ENCODE data around the gene STOX2.

Gene STOX2

DNA sequence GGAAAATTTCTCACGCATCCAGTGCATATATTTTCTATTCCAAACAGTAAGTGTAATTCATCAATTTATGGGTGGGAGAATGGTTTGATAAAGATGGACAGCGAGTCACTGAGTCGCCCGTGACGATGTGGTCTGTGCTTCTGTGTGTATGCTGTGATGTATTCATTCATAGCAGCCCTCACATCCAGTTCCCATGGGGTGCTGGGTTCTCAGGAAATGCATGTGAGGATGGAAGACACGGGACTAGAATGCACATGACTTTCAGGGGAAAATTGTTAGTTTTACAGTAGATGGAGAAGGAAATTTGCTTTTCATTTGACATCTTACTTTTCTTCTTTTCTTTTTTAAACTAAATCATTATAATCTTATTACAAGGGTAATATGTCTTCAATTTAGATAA, 152.9 kb downstream of the STOX2 start:
- Histone ChIP-seq H3K56ac (ENCODE audit: low read length) (no peak overlapping the region), H3K4ac (ENCODE audit: low read depth, low read length) (no peak overlapping the region), H3K36me3 (ENCODE audit: control insufficient read depth, insufficient read depth, low read length) (no peaks in the 10 kb centered on the region), H3K23ac (ENCODE audit: low read length) (no peak overlapping the region), H3K27me3 (ENCODE audit: insufficient read depth, low read length, poor library complexity) (no peaks in the 10 kb centered on the region), H3K9ac (ENCODE audit: low read length) (no peak overlapping the region), H2BK15ac (replicated peaks; ENCODE audit: low read depth) (no peak overlapping the region), H3K4me3 (ENCODE audit: low read length) (no peak overlapping the region), H2BK120ac (ENCODE audit: low read depth, low read length) (no peak overlapping the region), H3K27ac (ENCODE audit: low read depth, low read length) (no peak overlapping the region), H2BK5ac (ENCODE audit: low read length) (no peak overlapping the region), H3K4me1 (ENCODE audit: control insufficient read depth, low read depth, low read length) (no peaks in the 10 kb centered on the region), H4K8ac (ENCODE audit: low read depth, low read length) (no peak overlapping the region), H3K18ac (ENCODE audit: low read length) (no peak overlapping the region), H3K79me1 (ENCODE audit: low read length) (no peaks in the 10 kb centered on the region), H3K4me2 (ENCODE audit: low read length) (no peak overlapping the region), H2AK5ac (ENCODE audit: low read length) (no peak overlapping the region), H4K5ac (ENCODE audit: low read length) (no peak overlapping the region), H3K79me2 (ENCODE audit: control insufficient read depth, insufficient read depth, low read length) (no peaks in the 10 kb centered on the region)
- WGBS (ENCODE audit: extremely low coverage, insufficient coverage, low lambda C conversion rate), result no CpG with 5 or more reads among the region's 6 CpGs
- DNase-seq, result no peak

DNA sequence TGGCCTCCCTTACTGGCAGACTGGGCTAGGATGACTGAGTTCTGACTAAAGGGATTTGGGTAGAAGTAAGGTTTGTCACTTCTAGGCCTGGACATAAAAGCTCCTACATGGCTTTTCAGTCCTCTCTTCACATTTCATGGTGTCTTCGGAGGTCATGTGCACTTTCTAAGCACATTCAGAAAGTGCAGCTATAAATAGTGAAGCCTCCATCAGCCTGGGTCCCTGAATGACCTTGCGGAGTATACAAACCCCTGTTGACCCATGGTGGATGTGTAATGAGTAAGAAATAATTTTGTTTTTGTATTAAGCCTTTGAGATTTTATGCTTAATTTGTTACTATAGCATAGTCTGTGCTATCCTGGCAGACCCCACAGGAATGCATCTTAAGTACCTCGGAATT, 154.0 kb downstream of the STOX2 start:
- H3K56ac ChIP-seq (ENCODE audit: low read length), result no peak overlapping the region
- H3K4ac ChIP-seq (ENCODE audit: low read depth, low read length), result no peak overlapping the region
- no peak overlapping the region for H3K23ac ChIP-seq (ENCODE audit: low read length)
- H3K4me1 ChIP-seq (ENCODE audit: control insufficient read depth, low read depth, low read length), result no peaks in the 10 kb centered on the region
- no peaks in the 10 kb centered on the region for H3K79me2 ChIP-seq (ENCODE audit: control insufficient read depth, insufficient read depth, low read length)
- H2BK15ac ChIP-seq (replicated peaks; ENCODE audit: low read depth), result no peak overlapping the region
- DNase-seq, result no peak
- H3K9ac ChIP-seq (ENCODE audit: low read length), result no peak overlapping the region
- H2BK120ac ChIP-seq (ENCODE audit: low read depth, low read length), result no peak overlapping the region
- H3K27ac ChIP-seq (ENCODE audit: low read depth, low read length), result no peak overlapping the region
- H3K79me1 ChIP-seq (ENCODE audit: low read length), result no peaks in the 10 kb centered on the region
- H2BK5ac ChIP-seq (ENCODE audit: low read length), result no peak overlapping the region
- no CpG with 5 or more reads among the region's 3 CpGs for WGBS (ENCODE audit: extremely low coverage, insufficient coverage, low lambda C conversion rate)
- no peak overlapping the region for H3K18ac ChIP-seq (ENCODE audit: low read length)
- H3K27me3 ChIP-seq (ENCODE audit: insufficient read depth, low read length, poor library complexity), result no peaks in the 10 kb centered on the region
- H3K36me3 ChIP-seq (ENCODE audit: control insufficient read depth, insufficient read depth, low read length), result no peaks in the 10 kb centered on the region
- H2AK5ac ChIP-seq (ENCODE audit: low read length), result no peak overlapping the region
- H4K5ac ChIP-seq (ENCODE audit: low read length), result no peak overlapping the region
- no peak overlapping the region for H4K8ac ChIP-seq (ENCODE audit: low read depth, low read length)
- no peak overlapping the region for H3K4me3 ChIP-seq (ENCODE audit: low read length)
- H3K4me2 ChIP-seq (ENCODE audit: low read length), result no peak overlapping the region

DNA sequence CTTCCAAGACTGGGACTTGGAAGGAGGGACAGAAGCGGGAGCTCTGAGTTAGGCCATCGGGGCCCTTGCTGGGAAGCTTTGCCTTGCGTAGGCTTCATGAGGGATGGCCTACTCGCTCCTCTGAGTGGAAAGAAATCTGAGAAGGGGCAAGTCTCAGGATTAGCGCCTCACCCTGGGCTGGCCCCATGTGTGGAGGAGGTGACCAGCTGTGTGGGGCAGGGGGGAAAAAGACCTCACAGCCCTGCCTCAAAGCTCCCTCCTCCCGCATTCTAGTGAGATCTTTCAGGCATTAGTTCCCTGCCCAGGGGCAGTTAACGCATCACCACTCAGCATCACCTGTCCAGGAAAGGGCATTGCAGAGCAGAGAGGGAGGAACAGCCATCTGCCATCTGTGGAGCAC, 156.5 kb downstream of the STOX2 start:
- WGBS (ENCODE audit: extremely low coverage, insufficient coverage, low lambda C conversion rate), result no CpG with 5 or more reads among the region's 7 CpGs
- Histone ChIP-seq H3K79me2 (ENCODE audit: control insufficient read depth, insufficient read depth, low read length) (no peaks in the 10 kb centered on the region), H2BK15ac (replicated peaks; ENCODE audit: low read depth) (no peak overlapping the region), H3K18ac (ENCODE audit: low read length) (no peak overlapping the region), H3K4ac (ENCODE audit: low read depth, low read length) (no peak overlapping the region), H2AK5ac (ENCODE audit: low read length) (no peak overlapping the region), H3K9ac (ENCODE audit: low read length) (no peak overlapping the region), H4K8ac (ENCODE audit: low read depth, low read length) (no peak overlapping the region), H3K4me3 (ENCODE audit: low read length) (no peak overlapping the region), H3K4me2 (ENCODE audit: low read length) (no peak overlapping the region), H3K4me1 (ENCODE audit: control insufficient read depth, low read depth, low read length) (no peaks in the 10 kb centered on the region), H2BK5ac (ENCODE audit: low read length) (no peak overlapping the region), H3K56ac (ENCODE audit: low read length) (no peak overlapping the region), H3K23ac (ENCODE audit: low read length) (no peak overlapping the region), H3K27ac (ENCODE audit: low read depth, low read length) (no peak overlapping the region), H3K79me1 (ENCODE audit: low read length) (no peaks in the 10 kb centered on the region), H4K5ac (ENCODE audit: low read length) (no peak overlapping the region), H3K27me3 (ENCODE audit: insufficient read depth, low read length, poor library complexity) (no peaks in the 10 kb centered on the region), H2BK120ac (ENCODE audit: low read depth, low read length) (no peak overlapping the region), H3K36me3 (ENCODE audit: control insufficient read depth, insufficient read depth, low read length) (no peaks in the 10 kb centered on the region)
- DNase-seq, result peak; percentile 31

DNA sequence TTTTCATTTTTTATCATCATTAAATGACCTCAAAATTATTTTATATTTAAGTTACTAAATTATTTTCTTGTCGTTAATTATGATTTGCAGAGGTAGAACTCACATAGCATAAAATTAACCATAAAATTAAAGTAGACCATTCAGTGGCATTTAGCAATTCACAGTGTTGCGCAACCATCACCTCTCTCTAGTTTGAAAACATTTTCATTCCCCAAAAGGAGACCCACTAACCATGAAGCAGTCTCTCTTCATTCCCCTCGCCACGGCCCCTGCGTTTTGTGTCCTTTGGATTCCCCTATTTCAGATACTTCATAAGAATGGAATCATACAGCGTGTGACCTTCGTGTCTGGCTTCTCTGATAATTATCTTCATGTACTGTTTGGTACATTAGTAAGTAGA, 157.7 kb downstream of the STOX2 start:
- Histone ChIP-seq H3K36me3 (ENCODE audit: control insufficient read depth, insufficient read depth, low read length) (no peaks in the 10 kb centered on the region), H4K8ac (ENCODE audit: low read depth, low read length) (no peak overlapping the region), H2BK5ac (ENCODE audit: low read length) (no peak overlapping the region), H2AK5ac (ENCODE audit: low read length) (no peak overlapping the region), H3K79me2 (ENCODE audit: control insufficient read depth, insufficient read depth, low read length) (no peaks in the 10 kb centered on the region), H3K56ac (ENCODE audit: low read length) (no peak overlapping the region), H2BK120ac (ENCODE audit: low read depth, low read length) (no peak overlapping the region), H2BK15ac (replicated peaks; ENCODE audit: low read depth) (no peak overlapping the region), H3K4me3 (ENCODE audit: low read length) (no peak overlapping the region), H3K9ac (ENCODE audit: low read length) (no peak overlapping the region), H3K27me3 (ENCODE audit: insufficient read depth, low read length, poor library complexity) (no peaks in the 10 kb centered on the region), H3K27ac (ENCODE audit: low read depth, low read length) (no peak overlapping the region), H3K4me1 (ENCODE audit: control insufficient read depth, low read depth, low read length) (no peaks in the 10 kb centered on the region), H3K4ac (ENCODE audit: low read depth, low read length) (no peak overlapping the region), H3K4me2 (ENCODE audit: low read length) (no peak overlapping the region), H3K79me1 (ENCODE audit: low read length) (no peaks in the 10 kb centered on the region), H3K23ac (ENCODE audit: low read length) (no peak overlapping the region), H4K5ac (ENCODE audit: low read length) (no peak overlapping the region), H3K18ac (ENCODE audit: low read length) (no peak overlapping the region)
- no CpG with 5 or more reads among the region's 7 CpGs for WGBS (ENCODE audit: extremely low coverage, insufficient coverage, low lambda C conversion rate)
- DNase-seq, result no peak

DNA sequence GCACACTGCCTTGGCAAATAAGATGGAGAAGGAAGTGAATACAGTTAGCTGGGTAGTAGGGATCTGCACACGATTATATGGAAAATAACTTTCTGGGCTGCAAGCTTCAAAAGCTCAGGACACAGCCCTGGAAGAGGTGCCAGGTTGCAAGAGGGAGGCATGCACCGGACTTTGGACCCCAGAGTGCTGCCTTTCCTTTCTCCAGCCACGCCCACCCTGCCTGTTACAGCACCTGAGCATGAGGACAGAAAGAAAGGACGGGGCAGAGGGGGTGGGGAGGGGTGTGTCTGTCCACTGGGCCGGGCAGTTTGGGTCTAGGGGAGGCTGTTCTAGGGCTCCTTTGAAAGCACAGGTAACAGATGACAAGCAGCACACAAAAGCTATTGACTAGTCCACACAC, 159.8 kb downstream of the STOX2 start:
- no peak overlapping the region for H3K18ac ChIP-seq (ENCODE audit: low read length)
- H3K56ac ChIP-seq (ENCODE audit: low read length), result no peak overlapping the region
- no peak for DNase-seq
- H3K9ac ChIP-seq (ENCODE audit: low read length), result no peak overlapping the region
- H3K23ac ChIP-seq (ENCODE audit: low read length), result no peak overlapping the region
- H3K79me2 ChIP-seq (ENCODE audit: control insufficient read depth, insufficient read depth, low read length), result no peaks in the 10 kb centered on the region
- no peak overlapping the region for H2BK5ac ChIP-seq (ENCODE audit: low read length)
- H2BK15ac ChIP-seq (replicated peaks; ENCODE audit: low read depth), result no peak overlapping the region
- H3K4me3 ChIP-seq (ENCODE audit: low read length), result no peak overlapping the region
- no CpG with 5 or more reads among the region's 5 CpGs for WGBS (ENCODE audit: extremely low coverage, insufficient coverage, low lambda C conversion rate)
- no peaks in the 10 kb centered on the region for H3K27me3 ChIP-seq (ENCODE audit: insufficient read depth, low read length, poor library complexity)
- no peak overlapping the region for H4K8ac ChIP-seq (ENCODE audit: low read depth, low read length)
- H2AK5ac ChIP-seq (ENCODE audit: low read length), result no peak overlapping the region
- H2BK120ac ChIP-seq (ENCODE audit: low read depth, low read length), result no peak overlapping the region
- no peak overlapping the region for H3K4ac ChIP-seq (ENCODE audit: low read depth, low read length)
- no peak overlapping the region for H3K27ac ChIP-seq (ENCODE audit: low read depth, low read length)
- no peak overlapping the region for H3K4me2 ChIP-seq (ENCODE audit: low read length)
- H4K5ac ChIP-seq (ENCODE audit: low read length), result no peak overlapping the region
- no peaks in the 10 kb centered on the region for H3K4me1 ChIP-seq (ENCODE audit: control insufficient read depth, low read depth, low read length)
- no peaks in the 10 kb centered on the region for H3K36me3 ChIP-seq (ENCODE audit: control insufficient read depth, insufficient read depth, low read length)
- no peaks in the 10 kb centered on the region for H3K79me1 ChIP-seq (ENCODE audit: low read length)

DNA sequence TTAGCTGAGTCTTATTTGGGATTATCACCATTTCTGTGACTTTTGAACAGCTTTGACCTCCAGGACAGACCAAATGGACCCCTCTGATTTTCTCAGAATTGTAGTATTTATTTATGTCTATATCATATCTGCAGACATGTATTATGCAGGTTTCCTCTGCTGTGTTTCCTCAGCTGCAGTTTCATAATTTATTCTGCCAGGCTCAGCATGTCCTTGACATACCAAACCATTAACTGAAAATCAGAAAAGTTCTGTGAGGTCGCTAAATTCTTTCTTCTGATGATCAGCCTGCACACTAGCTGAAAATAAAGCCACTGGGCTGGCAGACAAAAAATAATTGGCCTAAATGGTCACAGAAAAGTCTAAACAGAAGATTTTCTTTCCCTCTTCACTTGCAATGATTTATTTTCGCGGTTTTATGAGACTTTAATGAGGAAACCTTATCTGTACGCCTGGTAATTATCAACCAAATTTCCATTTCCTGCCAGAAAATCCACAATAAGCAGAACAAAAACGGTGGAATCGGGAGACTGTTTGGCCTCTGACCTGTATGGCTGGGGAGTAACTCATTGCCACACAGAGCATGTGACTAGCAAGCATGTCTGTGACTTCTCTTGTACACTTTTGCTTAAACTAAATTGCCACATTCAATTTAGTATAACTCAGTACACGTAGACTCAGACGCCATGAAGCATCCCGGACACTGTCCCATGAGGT, 161.6 kb downstream of the STOX2 start:
- H3K4me2 ChIP-seq (ENCODE audit: low read length), result no peak overlapping the region
- H3K79me2 ChIP-seq (ENCODE audit: control insufficient read depth, insufficient read depth, low read length), result no peaks in the 10 kb centered on the region
- no peak overlapping the region for H2BK120ac ChIP-seq (ENCODE audit: low read depth, low read length)
- H3K4me1 ChIP-seq (ENCODE audit: control insufficient read depth, low read depth, low read length), result no peaks in the 10 kb centered on the region
- H2AK5ac ChIP-seq (ENCODE audit: low read length), result no peak overlapping the region
- no peak overlapping the region for H3K27ac ChIP-seq (ENCODE audit: low read depth, low read length)
- H3K56ac ChIP-seq (ENCODE audit: low read length), result no peak overlapping the region
- H3K23ac ChIP-seq (ENCODE audit: low read length), result no peak overlapping the region
- no peak overlapping the region for H3K18ac ChIP-seq (ENCODE audit: low read length)
- H4K8ac ChIP-seq (ENCODE audit: low read depth, low read length), result no peak overlapping the region
- H3K79me1 ChIP-seq (ENCODE audit: low read length), result no peaks in the 10 kb centered on the region
- H3K27me3 ChIP-seq (ENCODE audit: insufficient read depth, low read length, poor library complexity), result no peaks in the 10 kb centered on the region
- no peak overlapping the region for H3K9ac ChIP-seq (ENCODE audit: low read length)
- H3K4ac ChIP-seq (ENCODE audit: low read depth, low read length), result no peak overlapping the region
- H3K36me3 ChIP-seq (ENCODE audit: control insufficient read depth, insufficient read depth, low read length), result no peaks in the 10 kb centered on the region
- H3K4me3 ChIP-seq (ENCODE audit: low read length), result no peak overlapping the region
- H4K5ac ChIP-seq (ENCODE audit: low read length), result no peak overlapping the region
- H2BK15ac ChIP-seq (replicated peaks; ENCODE audit: low read depth), result no peak overlapping the region
- WGBS (ENCODE audit: extremely low coverage, insufficient coverage, low lambda C conversion rate), result no CpG with 5 or more reads among the region's 9 CpGs
- DNase-seq, result no peak
- no peak overlapping the region for H2BK5ac ChIP-seq (ENCODE audit: low read length)
